ENCODE results near the gene DYNC2I2.

DYNC2I2 gene

DNA sequence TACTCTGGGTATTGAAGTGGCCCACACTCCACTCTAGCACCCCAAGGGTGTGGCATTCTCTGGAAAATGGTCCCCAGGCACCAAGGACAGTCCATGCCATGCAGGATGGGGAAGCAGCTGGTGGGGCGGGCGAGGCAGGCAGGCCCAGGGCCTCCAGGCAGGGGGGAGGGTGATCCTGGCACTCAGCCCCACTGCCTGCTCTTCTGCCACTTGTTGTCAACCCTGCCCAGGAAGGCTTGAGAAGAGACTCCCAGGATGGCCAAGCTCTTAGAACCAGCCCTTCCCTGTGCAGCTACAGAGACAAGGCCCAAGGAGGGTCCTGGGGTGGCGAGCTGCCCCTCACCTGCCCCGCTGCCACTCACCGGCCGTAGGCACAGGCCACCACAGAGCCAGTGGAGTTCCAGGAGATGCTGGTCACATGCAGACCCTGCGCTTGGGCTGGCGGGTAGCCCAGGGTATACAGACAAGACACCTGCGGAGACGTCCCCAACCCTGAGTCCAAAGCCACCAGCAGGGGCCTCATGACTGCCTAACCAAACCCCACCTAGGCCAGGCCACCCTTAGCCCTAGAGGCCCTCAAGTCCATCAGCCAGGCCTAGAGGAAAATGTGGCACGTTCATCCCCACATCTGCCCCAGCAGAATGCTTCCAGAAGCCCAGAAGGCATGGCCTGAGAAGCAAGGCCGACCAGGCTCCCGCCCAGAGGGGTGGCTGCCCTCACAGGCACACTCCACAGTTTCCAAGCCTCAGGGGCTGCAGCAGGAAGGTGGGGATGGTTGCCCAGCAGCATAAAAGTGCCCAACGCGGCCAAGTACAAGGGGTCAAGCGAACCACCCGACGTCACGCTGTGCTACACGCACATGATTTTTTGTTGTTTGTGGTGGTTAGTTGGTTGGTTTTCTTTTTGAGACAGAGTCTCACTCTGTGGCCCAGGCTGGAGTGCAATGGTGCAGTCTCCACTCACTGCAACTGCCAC is 19.8 kb downstream of the DYNC2I2 start:
- no peak for DNase-seq

DNA sequence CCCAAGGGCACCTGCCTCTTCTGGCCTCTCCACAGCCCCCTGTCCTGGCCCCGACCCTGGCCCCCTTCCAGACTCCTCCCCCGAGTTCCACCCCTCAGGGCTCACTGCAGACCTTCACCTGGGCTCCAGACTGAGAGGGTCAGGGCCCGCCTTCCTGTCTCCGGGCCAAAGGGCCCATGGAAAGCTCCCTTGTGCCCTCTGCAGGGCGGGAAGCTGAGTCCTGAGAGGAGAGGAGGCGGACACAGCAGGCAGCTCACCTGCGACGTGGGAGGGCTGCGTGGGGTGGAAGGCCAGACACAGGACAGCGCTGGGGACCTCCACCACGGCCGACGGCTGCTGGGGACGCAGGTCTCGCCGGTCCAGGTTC is 20.6 kb downstream of the DYNC2I2 start:
- DNase-seq: no peak

DNA sequence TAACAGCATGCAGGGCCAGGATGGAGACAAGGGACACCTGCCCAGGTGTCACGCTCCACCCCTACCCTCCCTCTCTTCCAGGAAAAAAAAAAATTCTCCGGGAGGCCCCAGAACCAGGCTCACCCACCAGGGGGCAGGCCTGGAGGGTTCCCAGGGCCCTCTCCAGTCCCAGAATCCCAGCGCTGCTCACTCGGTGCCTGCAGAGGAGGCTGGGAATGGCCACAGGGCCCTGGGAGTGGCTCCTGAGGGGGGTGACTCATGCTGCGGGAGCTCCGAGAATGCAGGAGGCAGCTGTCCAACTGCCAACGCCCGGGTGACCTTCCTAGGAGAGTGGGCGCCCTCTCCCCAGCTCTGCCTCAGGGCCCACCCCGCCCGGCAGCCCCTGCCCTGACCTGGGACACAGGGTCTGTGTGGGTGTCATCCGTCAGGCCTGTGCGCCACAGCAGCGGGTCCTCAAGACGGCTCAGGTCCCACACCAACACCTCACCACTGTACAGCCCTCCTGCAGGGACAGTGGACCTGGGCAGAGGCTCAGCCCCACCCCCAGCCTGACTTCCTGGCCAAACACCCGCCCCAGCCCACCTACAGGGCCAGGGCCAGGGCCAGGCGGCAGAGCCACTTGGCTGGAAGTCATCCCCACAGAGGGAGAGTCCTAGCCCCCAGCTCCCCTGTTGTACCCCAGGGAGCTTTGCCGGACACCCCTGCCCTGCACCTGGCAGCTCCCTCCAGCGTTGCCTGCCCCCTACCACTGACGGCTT is 21.2 kb downstream of the DYNC2I2 start:
- DNase-seq: peak in 1 of 56 donors; percentile 49

DNA sequence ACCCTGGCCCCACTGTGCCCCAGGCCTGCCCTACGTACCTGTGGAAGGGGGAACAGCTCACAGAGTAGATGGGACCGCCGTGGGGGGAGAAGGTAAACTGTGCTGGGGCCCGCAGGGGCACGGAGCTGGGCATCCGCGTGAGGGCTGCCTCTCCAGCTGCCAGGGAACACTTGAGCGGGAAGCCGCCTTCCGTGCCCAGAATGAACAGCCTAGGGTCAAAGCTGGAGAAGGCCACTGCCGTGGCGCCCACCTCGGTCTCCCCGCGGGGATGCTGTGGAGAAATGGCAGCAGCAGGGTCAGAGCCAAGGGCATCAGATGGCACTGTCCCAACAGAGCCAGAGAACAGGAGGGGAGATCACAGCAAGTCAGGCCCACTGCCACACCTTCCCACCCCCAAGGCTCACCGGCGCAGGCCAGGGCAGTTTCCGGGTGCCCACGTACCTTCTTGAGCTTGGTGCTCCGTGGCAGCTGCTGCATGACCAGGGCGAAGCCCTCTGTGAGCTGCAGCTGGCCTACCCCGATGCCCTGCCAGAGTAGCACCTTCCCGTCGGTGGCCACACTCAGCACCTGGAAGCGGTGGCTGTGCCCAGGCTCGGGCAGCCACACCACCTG is 21.9 kb downstream of the DYNC2I2 start:
- no peak for DNase-seq

DNA sequence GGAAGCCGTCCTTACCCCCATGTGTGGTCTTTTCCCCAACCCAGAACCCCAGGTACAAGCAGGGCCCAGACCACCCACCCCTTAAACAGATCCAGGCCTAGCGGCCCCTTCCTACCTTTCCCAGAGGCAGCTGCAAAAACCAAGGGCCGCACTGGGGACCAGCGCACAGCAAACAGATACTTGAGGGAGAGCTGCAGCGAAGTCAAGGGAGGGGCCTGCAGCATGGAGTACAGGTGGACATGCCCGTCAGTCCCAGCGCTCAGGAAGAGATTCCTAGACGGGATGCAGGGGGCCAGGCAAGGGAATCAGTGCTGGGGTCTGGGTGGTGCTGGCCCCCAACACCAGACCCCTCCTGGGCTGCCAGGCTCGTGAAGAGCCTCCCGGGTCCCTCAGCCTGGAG is 22.5 kb downstream of the DYNC2I2 start:
- DNase-seq: no peak

DNA sequence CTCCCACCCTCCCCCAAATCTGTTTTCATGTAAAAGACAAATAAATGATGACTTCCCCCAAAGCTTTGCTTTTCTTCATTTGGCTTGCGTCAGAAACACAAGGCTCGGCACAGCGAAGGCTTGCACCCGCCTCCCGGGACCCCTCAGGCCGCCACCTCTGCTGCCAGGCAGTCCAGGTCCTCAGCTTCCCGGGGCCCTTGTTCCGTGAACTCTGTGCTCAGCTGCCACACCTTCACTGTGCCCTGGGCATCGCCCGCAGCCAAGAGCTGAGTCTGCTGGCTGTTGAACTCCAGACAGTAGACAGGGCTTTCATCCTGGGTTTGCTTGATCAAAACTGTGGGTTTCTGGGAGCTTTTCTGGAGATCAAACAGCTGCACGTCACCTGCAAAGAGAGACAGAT is 23.0 kb downstream of the DYNC2I2 start:
- DNase-seq: no peak

DNA sequence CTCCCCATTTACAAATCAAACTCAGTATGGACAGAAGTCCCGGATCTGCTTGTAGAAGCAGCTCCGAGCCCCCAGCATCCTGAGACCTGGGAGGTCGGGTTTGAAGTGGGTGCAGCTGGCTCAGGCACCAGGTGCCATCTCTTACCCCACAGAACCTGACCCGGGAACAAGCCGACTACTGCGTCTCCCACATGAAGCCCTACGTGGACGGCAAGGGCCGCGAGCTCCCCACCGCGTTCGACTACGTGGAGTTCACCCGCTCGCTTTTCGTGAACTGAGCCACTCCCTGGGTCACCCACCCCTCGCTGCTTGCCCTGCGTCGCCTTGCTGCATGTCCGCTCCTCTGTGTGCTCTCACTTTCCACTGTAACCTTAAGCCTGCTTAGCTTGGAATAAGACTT is 23.6 kb downstream of the DYNC2I2 start:
- DNase-seq: no peak

DNA sequence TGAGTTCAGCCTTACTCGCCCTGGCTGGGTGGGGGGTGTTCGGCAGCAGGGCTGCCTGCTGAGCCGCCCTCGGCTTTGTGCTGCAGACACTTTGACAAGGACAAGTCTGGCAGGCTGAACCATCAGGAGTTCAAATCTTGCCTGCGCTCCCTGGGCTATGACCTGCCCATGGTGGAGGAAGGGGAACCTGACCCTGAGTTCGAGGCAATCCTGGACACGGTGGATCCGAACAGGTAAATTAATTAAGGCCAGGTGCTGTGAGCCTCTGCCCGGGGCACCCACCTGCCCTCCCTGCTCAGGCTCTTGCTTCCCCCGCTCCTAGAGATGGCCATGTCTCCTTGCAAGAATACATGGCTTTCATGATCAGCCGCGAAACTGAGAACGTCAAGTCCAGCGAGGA is 24.2 kb downstream of the DYNC2I2 start:
- DNase-seq: no peak

DNA sequence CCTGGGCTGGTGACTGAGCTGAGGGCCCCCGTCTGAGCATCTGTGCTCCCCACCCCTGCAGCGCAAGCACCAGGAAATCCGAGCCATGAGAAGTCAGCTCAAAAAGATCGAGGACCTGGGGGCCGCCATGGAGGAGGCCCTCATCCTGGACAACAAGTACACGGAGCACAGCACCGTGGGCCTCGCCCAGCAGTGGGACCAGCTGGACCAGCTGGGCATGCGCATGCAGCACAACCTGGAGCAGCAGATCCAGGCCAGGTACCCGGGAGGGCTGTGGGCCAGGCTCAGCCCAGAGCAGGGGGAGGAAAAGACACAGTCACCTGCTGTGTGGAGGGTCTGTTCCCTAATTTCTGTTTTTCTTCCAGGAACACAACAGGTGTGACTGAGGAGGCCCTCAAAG is 24.6 kb downstream of the DYNC2I2 start:
- no peak for DNase-seq

DNA sequence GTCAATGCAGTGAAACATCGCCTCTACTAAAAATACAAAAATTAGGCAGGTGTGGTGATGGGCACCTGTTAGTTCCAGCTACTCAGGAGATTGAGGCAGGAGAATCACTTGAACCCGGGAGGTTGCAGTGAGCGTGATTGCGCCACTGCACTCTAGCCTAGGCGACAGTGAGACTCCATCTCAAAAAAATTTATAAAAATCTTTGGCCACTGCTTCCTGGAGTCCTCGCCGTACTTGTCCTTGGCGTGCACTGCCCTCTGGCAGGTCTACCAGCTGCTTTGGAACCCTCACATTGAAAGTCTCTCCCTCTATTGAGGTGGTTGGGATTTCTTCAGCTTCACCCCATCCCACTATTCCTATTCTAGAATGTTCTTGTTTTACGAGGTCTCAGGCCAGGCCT is 25.0 kb downstream of the DYNC2I2 start:
- no peak for DNase-seq

DNA sequence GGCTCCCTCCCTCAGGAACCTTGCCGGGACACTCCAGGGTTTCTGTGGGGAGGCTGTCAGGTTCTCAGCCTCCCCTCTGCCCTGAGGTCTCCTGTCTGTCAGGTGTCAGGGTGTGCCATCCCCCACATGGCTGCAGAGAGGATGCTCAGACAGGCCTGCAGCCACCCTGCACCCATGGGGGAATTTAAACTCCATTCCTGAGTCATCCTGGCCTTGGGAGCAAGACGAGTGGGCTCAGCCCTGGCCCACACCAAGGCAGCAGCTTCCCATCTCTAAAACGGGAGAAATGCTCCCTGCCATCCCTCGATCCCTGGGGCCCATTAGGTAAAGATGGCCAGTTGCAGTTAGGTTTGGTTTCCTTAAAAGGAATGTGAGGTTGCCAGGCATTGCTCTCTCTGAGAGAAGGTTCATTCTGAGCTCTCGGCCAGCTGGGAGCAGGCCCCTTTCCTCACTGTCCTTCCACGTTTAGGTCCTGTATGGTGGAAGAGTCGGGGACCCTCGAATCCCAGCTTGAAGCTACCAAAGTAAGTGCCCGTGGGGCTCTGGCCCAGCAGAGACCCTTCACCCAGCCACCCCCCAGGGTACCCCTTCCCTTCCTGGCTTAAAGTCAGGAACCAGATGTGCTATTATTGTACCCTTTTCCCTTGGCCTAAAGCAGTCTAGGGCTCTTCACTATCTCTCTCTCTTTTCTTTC is 26.6 kb downstream of the DYNC2I2 start:
- DNase-seq: no peak

DNA sequence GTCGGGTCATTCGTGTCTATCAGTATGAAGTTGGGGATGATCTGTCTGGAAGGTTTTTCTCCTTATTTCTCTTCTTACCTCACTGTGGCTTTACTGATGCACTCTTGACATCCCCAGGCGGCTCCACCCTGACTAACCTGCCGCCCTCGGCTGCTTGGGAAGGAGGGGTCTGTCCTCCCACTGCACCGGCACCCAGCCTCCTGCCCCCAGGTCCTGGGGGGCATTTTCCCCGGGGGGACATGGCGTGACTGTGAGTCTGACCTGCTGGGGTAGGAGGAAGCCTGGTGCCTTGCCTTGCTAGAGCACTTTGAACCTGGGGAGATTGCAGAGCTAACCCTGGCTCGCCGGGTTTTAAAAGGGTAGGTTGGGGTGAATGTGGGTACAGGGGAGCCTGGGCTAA is 27.5 kb downstream of the DYNC2I2 start:
- DNase-seq: no peak

DNA sequence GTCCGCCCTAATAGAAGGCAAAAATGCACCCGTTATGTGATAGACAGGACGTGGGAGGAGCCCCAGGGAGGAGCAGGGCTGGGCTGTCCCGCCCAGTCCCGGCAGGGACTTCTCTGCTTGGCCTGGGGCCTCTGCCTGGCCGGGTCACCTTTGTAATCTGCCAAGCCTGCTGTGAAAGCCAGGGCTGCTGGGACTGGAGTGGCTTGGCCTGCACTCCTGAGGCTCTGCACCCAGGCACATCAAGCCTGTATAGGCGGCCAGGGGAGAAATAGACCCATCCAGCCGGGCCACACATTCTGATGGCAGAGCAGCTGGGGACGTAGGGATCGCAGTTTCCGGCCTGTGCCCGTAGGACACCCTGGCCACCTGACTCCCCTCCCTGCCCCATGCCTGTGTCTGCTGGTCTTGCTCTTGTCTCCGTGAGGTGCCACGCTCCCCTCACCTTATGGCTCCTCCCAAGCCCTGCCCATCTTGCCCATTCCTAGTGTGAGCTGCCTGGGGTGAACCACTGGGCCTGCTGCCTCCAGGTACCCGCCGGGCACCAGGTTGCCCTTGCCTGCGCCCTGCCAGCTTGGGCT is 28.1 kb downstream of the DYNC2I2 start:
- peak in 30 of 56 donors; percentile 12 to 75 (median 36) for DNase-seq

DNA sequence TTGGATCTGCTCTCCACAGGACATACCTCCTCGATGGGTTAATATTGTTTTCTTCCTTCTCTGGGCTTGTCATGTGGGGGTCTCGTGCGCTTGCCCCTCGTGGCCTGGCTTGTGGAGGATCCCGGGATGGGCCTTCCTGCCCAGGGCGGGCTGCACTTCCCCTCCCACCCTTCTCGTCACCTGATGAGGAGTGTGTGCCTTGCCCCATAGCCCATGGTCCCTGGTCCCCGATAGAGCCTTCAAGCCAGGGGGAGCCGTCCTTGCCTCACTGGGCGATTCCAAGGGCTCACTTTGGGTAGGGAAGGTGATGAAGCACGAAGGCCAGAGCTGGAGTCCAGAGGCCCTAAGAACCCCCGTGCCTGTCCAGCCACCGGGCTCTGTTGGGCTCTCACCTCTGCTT is 28.7 kb downstream of the DYNC2I2 start:
- no peak for DNase-seq

DNA sequence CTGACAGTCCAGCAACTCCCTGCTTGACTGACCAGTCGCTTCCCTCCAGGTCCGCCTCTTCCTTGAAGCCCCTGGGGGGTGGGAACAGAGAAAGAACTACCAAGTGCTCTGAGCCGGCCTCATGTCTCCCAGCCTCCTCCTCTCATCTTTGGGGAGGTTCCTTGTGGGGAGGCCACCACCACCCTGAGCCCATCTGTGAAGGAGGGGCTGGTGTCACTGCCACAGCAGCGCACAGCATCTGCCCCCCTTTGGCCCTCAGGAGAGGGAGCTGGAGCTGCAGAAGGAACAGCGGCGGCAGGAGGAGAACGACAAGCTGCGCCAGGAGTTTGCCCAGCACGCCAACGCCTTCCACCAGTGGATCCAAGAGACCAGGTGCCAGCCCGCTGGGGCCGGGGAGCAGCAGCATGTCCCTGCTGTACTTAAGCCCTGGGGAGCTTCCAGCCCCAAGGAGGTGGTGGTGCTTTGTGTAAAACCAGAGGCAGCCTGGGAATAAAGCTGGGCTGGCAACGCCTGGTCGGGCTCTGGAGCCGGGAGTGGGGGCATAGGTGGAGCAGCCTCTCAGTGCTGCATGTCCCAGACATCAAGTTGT is 29.4 kb downstream of the DYNC2I2 start:
- peak in 17 of 56 donors; percentile 15 to 67 (median 39) for DNase-seq

DNA sequence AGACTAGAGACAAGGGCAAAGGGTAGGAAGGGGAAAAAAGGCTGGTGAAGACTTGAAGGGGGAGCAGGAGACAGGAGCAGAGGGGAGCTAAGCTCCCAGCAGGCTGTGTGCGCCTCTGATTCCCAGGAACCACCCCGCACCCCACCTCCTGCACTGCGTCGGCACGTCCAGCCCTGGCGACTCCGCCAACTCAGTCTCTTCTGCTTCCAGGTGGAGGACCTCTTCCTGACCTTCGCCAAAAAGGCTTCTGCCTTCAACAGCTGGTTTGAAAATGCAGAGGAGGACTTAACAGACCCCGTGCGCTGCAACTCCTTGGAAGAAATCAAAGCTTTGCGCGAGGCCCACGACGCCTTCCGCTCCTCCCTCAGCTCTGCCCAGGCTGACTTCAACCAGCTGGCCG is 30.5 kb downstream of the DYNC2I2 start:
- no peak for DNase-seq

DNA sequence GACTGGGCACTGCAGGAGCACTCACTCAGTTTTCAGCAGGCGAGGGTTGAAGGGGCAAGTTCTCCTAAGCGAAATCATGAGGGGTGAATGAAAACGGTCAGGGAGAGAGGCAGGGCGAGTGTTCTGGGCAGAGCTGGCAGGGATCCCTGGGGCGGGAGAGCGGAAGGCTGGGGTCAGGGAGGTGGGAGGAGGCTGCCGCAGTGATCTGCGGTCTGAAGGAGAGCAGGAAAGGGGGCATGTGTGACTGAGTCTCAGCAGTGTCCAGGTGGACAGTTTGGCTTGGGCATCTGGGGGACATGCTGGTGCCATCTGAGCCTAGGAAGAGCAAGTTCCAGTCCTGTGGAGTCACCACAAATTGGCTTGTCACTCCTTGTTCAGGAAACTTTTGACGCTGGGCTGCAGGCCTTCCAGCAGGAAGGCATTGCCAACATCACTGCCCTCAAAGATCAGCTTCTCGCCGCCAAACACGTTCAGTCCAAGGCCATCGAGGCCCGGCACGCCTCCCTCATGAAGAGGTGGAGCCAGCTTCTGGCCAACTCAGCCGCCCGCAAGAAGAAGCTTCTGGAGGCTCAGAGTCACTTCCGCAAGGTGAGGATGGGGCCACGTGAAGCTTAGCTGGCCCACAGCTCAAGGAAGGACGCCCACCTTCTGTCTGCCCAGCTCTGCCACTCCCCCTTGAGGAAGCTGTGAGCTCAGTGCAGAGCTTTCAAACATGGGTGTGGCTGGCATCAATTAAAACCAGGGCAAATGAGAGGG is 31.1 kb downstream of the DYNC2I2 start:
- no peak for DNase-seq

DNA sequence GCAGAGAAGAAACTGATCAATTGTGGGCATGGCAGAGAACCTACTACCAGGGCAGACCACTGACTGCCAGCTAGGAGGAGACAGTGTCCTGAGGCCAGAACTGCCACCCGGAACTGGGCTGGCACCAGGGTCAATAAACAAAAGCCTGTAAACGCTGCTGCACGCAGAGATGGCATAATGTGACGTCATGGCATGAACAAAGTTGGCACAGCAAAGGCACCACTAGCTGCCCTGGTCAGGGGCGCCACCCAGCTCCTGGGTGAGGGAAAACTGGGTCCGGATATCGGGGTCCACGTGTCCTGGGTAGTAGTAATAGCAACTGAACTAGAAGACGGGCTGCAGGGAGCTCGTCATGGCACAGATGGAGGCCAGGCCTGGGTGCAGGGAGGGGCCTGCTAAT is 32.1 kb downstream of the DYNC2I2 start:
- DNase-seq: no peak

DNA sequence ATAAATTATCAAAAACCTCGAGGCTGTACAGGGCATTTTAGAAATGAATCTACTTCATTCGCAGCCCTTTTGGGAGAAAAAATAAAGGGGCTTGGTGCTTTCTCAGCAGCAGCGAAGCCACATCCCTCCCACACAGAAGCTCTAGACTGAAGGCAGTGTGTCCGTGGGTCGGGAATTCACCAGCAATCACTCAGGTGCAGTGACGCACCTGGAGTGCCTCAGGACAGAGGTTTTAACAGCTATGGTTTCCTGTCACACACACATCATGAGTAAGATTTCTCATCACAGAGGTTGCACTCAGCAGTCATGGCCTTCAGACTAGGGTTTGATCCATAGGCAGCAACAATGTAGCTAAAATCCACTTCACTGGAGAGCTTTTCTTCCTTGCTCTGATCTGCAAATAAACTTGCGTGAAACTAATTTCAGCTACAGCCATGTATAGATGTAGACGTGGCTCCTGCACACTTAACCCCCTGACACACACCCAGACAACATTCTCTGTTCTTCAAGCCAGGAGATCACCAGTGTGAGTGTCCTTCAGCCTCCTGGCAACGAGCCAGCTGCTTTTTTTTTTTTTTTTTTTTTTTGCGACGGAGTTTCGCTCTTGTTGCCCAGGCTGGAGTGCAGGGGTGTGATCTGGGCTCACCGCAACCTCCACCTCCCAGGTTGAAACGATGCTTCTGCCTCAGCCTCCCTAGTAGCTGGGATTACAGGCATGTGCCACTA is 34.8 kb downstream of the DYNC2I2 start:
- DNase-seq: peak in 12 of 56 donors; percentile 12 to 52 (median 38)

Data from nucleus accumbens (tissue), 56 donors.